GM04504 (cell line): Measurements from ENCODE around the gene MFAP1.

Experiments used
- DNase-seq: peaks from one replicate; pipeline ENCODE4 v3.0.0-alpha.2; 2012; ENCODE audit warnings: low read depth

Gene MFAP1

DNA sequence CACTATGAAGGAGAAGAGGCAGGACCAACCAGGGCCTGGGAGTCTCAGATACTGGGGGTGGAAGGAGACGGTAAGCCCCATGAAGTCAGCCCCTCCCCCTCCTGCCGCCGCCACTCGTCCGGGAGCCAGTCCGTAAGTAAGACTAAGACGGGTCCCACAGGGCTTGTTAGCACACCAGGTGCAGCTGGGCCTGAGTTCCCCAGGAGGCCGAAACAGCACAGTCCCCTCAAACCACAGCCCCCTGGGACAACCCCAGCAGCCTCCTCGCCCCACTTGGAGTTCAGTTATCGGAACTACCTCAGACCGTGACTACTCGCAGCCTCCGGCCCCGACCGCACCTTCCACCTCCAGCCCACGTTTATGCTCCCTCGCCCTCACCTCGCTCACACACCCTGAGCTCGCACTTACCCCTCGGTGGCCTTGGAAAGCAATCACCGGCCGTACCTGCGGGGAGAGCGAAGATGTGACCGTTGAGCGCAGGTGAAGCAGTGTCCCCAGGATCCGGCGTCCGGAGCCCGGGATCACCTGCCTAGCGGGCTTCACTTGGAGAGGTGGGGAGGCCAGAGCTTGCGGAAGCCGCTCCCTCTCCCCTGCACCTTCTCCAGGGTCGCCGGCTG, 48.3 kb downstream of the MFAP1 start:
- DNase-seq: no peak

GRCh38 chr15:43775411-43775965, 49.0 kb downstream of the MFAP1 start:
- no peak for DNase-seq

- DNase-seq: no peak
Observed at GRCh38 chr15:43774062-43774461, 50.4 kb downstream of the MFAP1 start.

GRCh38 chr15:43772624-43773023, 51.9 kb downstream of the MFAP1 start:
- DNase-seq: no peak

DNA sequence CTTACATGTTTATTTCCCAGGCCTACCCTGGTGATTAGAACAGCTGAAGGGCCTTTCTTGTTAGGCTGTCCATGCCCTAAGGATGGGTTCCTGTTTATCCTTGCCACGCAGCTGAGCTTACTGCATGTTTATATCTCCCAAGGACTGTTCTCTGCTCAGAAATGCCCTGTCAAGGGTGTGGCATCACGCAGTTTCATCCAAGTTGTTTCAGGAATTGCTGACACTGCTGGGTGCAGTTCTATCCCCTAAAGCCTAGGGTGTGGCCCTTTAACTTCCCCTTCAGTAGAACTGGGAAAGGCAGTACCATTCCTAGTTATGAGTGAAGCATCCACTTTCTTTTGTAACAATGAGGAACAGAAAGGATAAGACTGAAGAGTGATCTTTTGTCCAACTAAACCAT, 52.7 kb downstream of the MFAP1 start:
- no peak for DNase-seq

GRCh38 chr15:43769584-43770228, 54.8 kb downstream of the MFAP1 start:
- peak; percentile 40 for DNase-seq

GRCh38 chr15:43763819-43764446, 60.6 kb downstream of the MFAP1 start:
- no peak for DNase-seq

DNA sequence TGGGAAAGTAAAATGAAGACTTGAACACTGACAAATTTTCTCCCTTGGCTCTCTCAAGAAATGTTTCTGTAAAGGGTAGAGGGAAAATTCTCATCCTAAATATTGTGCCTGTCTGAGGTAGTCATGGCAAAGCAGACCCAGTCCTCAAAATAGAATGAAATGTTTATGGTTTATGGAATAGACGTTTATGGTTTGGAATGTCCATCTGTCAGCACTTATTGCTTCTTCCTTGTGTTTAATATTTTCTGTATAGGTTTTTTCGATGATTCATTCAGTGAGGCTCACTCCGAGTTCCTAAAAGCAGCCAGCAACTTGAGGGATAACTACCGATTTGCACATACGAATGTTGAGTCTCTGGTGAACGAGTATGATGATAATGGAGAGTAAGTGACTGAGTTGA, 61.7 kb downstream of the MFAP1 start:
- peak; percentile 19 for DNase-seq
